Measurements from ENCODE around the gene NPTN. TPM values are rescaled to one million over a fixed set of nuclear protein-coding genes. Genes with fewer than 3 reads are reported as not detected.
"Not testable (repeated sequence)": the region's sequence is repeated elsewhere in the genome, so short reads cannot be mapped to it uniquely, and the experiment has no call there.

NPTN gene
- total RNA-seq, 2 experiments from 2014 or later: 46.7 to 49.8 TPM

DNA sequence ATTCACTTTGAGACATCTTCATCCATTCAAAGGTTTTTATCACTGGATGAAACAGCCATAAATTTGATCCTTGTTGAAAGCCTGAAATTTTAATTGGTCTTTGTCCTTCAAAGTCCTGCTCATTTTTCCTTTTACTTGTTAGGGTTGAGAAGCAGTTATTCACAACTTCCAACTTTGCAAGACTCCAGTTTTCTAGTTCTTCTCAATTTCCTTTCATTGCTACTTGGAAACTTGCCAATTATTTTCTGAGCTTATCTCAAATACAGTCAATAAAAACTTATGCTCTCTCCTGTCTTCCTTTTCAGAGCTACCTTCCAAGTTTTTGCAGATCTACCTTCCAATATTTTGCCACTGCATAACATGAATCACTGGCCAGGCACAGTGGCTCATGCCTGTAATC, 27.3 kb upstream of the NPTN start:
- Mint-ChIP-seq H3K4me3 (no peak overlapping the region), H3K4me1 (ENCODE audit: low read depth) (peaks cover 3% of the 10 kb centered on the region), H3K36me3 (no peaks in the 10 kb centered on the region), H3K27ac (no peak overlapping the region), H3K27me3 (peaks cover 18% of the 10 kb centered on the region), H3K9me3 (peaks cover 3% of the 10 kb centered on the region)
- DNase-seq: no peak
- ChIA-PET POLR2A (no interaction called here), CTCF (interaction anchor here (1.6 to 4.1 kb wide), 3 partner anchors 17 to 40 kb away, joined by 3 to 18 read pairs (median 5); no protein-coding TSS in a partner anchor)
- intact Hi-C loops (cut with micrococcal nuclease): no loop called here

DNA sequence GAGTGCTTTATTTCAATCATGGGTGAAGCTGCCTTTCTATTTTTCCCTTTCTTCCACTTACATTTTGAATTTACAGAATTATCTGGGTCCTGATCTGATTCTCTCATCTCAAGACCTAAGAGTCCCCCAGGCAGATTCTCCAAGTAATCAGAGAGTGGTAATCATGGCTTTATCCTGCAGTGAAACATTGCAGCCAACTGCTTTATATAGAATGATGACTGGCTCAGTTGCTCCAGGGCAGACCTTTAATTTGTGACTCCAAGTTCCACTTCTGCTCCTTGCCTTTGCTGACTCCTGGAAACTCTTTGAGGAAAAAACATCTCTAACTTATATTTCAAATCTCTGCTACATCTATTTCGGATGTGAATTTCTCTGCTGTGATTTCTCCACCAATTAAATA, 25.5 kb upstream of the NPTN start:
- intact Hi-C loops (cut with micrococcal nuclease): no loop called here
- no peak overlapping the region for H3K4me3 Mint-ChIP-seq
- ChIA-PET CTCF (interaction anchor here (4.1 kb wide), 1 partner anchor 22 kb away, joined by 18 read pairs; no protein-coding TSS in a partner anchor), POLR2A (no interaction called here)
- no peak for DNase-seq
- no peak overlapping the region for H3K27ac Mint-ChIP-seq
- H3K27me3 Mint-ChIP-seq: peaks cover 19% of the 10 kb centered on the region
- no peaks in the 10 kb centered on the region for H3K36me3 Mint-ChIP-seq
- H3K4me1 Mint-ChIP-seq (ENCODE audit: low read depth): peaks cover 3% of the 10 kb centered on the region
- H3K9me3 Mint-ChIP-seq: peaks cover 3% of the 10 kb centered on the region

DNA sequence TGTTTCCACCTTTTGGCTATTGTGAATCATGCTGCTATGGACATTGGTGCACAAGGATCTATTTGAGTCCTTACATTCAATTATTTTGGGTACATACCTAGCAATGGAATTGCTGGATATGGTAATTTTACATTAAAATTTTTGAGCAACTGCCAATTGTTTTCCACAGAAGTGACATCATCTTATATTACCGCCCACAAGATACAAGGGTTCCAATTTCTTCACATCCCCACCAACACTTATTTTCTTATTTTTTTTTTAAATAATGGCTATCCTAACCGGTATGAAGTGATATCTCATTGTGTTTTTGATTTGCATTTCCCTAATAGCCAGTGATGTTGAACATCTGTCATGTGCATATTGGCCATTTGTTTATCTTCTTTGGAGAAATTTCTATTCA, 22.5 kb upstream of the NPTN start:
- H3K9me3 Mint-ChIP-seq: no peaks in the 10 kb centered on the region
- no peak overlapping the region for H3K27ac Mint-ChIP-seq
- H3K36me3 Mint-ChIP-seq: no peaks in the 10 kb centered on the region
- H3K27me3 Mint-ChIP-seq: peaks cover 22% of the 10 kb centered on the region
- DNase-seq: no peak
- peaks cover 11% of the 10 kb centered on the region for H3K4me1 Mint-ChIP-seq (ENCODE audit: low read depth)
- ChIA-PET POLR2A (no interaction called here), CTCF (interaction anchor here (1.4 kb wide), 1 partner anchor 19 kb away, joined by 6 read pairs; no protein-coding TSS in a partner anchor)
- intact Hi-C loops (cut with micrococcal nuclease): no loop called here
- no peak overlapping the region for H3K4me3 Mint-ChIP-seq

DNA sequence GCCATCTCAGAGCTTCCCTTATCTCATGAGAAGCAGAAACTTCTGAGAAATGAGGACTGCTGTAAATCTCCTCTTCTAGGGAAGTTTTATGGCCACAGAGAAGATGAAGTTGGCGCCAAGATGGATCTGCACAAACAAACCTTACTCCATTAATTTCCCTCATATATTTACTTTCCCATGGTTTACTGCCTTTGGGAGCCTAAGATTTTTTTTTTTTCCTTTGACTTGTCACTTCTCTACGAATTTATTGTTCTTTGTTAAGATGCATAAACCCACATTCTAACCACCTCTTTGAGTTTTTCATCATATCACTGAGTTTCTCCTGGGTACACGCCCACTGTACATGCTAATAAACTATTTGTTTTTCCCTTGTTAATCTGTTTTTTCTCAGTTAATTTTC, 21.5 kb upstream of the NPTN start:
- Mint-ChIP-seq H3K27me3 (peaks cover 18% of the 10 kb centered on the region), H3K4me1 (ENCODE audit: low read depth) (peaks cover 17% of the 10 kb centered on the region)
- CTCF ChIA-PET: interaction anchor here (1.1 to 2.4 kb wide), 2 partner anchors 18 to 22 kb away, joined by 3 to 8 read pairs; no protein-coding TSS in a partner anchor

DNA sequence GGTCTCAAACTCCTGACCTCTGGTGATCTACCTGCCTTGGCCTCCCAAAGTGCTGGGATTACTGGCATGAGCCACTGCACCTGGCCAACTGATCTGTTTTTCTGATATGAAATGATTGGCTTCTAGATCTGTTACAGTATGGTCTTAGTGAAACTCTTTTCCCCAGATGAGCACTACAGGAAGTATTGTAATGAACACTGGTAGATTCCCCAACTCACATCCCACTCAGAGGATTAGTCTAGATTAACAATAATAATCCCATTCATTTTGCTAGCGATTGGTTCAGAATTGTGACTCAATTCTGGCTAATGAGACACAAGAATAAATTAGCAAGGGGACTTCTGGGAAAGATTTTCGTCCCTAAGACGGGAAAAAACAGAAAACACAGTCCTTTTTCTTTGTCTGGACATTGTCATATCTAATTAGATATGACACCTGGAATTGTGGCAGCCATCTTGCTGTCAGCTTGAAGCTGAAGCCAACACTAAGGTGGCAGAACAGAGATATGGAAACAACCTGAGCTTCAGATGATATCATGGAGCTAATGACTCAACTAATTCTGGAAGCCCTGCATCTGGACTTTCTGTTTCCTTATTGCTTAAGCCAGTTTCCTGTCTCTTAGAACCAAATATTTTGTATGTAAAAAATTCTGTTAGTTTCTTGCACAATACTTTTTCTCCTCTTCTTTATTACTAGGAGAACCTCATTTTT, 17.4 kb upstream of the NPTN start:
- intact Hi-C loops (cut with micrococcal nuclease): loop anchor here (2.0 kb wide), 3 partner anchors 14 to 42 kb away; no protein-coding TSS in a partner anchor
- no peak overlapping the region for H3K4me3 Mint-ChIP-seq
- H3K27me3 Mint-ChIP-seq: peaks cover 22% of the 10 kb centered on the region
- peak; percentile 37 for DNase-seq
- no peaks in the 10 kb centered on the region for H3K36me3 Mint-ChIP-seq
- peaks cover 17% of the 10 kb centered on the region for H3K4me1 Mint-ChIP-seq (ENCODE audit: low read depth)
- POLR2A ChIA-PET: no interaction called here
- CTCF ChIA-PET: interaction anchor here (0.6 to 2.9 kb wide), 4 partner anchors 14 to 592 kb away, joined by 3 to 37 read pairs (median 4); no protein-coding TSS in a partner anchor
- peak overlapping the region; percentile 34 for H3K27ac Mint-ChIP-seq
- H3K9me3 Mint-ChIP-seq: no peaks in the 10 kb centered on the region

More for the DNA sequence above, 21.5 kb upstream of the NPTN start:
- POLR2A ChIA-PET: no interaction called here
- Mint-ChIP-seq H3K4me3 (no peak overlapping the region), H3K27ac (no peak overlapping the region), H3K9me3 (no peaks in the 10 kb centered on the region), H3K36me3 (no peaks in the 10 kb centered on the region)
- intact Hi-C loops (cut with micrococcal nuclease): no loop called here
- DNase-seq: no peak

DNA sequence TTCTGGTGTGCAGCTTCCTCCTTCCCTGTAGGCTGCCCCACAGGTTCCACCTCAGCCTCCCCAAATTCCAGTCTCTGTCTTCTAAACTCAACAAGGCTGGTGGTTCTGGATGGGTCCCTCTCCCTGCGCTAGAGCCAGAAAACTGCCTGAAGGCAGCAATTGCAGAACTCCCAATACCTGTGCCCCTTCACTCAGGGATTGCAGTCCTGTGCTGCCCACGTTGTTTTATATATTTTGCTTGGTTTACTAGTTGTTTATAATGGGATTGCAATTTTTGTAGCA, 14.8 kb upstream of the NPTN start:
- no peak for DNase-seq
- intact Hi-C loops (cut with micrococcal nuclease): no loop called here
- Mint-ChIP-seq H3K9me3 (no peaks in the 10 kb centered on the region), H3K27ac (no peak overlapping the region), H3K27me3 (peaks cover 18% of the 10 kb centered on the region), H3K4me1 (ENCODE audit: low read depth) (peaks cover 17% of the 10 kb centered on the region), H3K36me3 (no peaks in the 10 kb centered on the region), H3K4me3 (no peak overlapping the region)
- POLR2A ChIA-PET: no interaction called here
- CTCF ChIA-PET: interaction anchor here (3.3 kb wide), 1 partner anchor 11 kb away, joined by 20 read pairs; no protein-coding TSS in a partner anchor

DNA sequence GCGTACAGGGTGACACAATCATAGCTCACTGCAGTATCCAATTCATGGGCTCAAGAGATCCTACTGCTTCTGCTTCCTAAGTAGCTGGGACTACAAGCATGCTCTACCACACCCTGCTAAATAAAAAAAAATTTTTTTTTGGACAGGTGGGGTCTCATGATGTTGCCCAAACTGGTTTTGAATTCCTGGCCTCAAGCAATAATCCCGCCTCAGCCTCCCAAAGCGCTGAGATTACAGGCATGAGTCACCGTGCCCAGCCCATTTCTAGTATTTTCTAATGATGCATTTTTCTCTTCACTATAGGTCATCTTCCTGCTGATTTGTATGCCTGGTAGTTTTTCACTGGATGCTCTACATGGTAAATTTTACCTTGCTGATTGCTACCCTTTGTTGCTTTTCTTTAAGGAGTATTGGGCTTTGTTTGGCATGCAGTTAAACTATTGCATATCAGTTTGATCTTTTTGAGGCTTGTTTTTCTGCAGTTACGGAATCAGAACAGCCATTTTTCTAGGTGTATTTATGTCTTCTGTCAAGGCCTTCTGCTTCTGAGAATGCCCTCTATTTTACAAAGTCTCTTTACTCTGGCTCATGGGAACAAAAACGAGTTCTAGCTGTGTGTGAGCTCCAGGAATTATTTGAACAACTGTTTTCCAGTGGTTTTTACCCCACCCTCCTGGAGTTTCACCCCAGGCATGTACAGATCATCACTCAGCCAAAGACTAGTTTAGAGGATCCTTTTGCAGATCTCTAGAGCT, 14.2 kb upstream of the NPTN start:
- H3K27ac Mint-ChIP-seq: no peak overlapping the region
- intact Hi-C loops (cut with micrococcal nuclease): no loop called here
- ChIA-PET POLR2A (interaction anchor here (0.6 kb wide), 1 partner anchor 268 kb away, joined by 3 read pairs; no protein-coding TSS in a partner anchor), CTCF (interaction anchor here (0.7 to 3.3 kb wide), 3 partner anchors 11 to 153 kb away, joined by 3 to 20 read pairs (median 3); no protein-coding TSS in a partner anchor)
- no peak for DNase-seq
- no peak overlapping the region for H3K4me3 Mint-ChIP-seq
- H3K27me3 Mint-ChIP-seq: peaks cover 18% of the 10 kb centered on the region
- no peaks in the 10 kb centered on the region for H3K9me3 Mint-ChIP-seq
- no peaks in the 10 kb centered on the region for H3K36me3 Mint-ChIP-seq
- peaks cover 17% of the 10 kb centered on the region for H3K4me1 Mint-ChIP-seq (ENCODE audit: low read depth)

DNA sequence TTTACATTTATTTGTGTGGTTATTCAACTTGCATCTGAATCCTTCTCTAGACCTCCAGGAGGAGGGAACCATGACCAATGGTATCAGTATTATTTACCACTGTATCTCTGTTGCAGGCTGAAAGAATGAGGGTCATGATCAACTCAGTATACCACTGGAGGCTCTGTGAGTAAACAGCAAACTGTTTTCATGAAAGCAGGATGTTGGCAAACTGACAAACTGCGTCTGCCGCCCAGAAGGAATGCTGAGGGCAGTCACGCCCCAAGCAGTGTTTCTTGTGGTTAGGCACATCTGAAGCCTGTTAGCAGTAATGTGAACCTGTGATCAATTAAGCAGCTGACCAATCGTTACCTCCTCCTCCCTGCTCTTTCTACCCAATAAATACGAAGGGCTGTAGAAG, 6.3 kb upstream of the NPTN start:
- DNase-seq; H3K9me3 Mint-ChIP-seq; POLR2A ChIA-PET; H3K27ac Mint-ChIP-seq; H3K36me3 Mint-ChIP-seq; H3K4me1 Mint-ChIP-seq (ENCODE audit: low read depth); H3K4me3 Mint-ChIP-seq: not testable (repeated sequence)
- intact Hi-C loops (cut with micrococcal nuclease): loop anchor here (5.0 to 10.0 kb wide), 4 partner anchors 332 to 585 kb away; partner anchors contain the start of genes NEO1, PML and STOML1
- CTCF ChIA-PET: interaction anchor here (0.6 to 17.3 kb wide), 5 partner anchors 9 to 360 kb away, joined by 3 to 437 read pairs (median 125); partner anchors contain the start of gene CD276
- H3K27me3 Mint-ChIP-seq: peaks cover 27% of the 10 kb centered on the region

DNA sequence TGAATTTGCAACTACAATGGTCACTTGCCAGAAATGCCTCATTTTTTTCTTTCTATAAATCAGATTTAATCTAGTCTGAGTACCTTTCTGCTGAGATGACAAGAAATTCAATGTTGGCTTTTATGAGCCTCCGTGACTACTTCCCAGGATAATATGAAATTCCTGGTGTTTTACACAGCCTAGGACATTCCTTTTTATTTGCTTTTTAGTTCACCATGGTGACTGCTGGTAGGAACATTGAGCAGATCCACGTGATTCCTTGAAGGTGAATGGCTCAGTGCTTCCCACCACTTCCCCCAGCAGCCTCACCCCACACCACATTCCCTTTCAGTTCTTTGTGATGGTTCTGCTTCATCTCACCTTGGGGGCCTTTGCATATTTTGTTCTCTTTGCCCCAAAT, 4.3 kb upstream of the NPTN start:
- H3K4me1 Mint-ChIP-seq (ENCODE audit: low read depth): peaks cover 12% of the 10 kb centered on the region
- CTCF ChIA-PET: interaction anchor here (0.8 to 17.3 kb wide), 23 partner anchors 9 to 1409 kb away, joined by 4 to 437 read pairs (median 9); partner anchors contain the start of gene CD276

DNA sequence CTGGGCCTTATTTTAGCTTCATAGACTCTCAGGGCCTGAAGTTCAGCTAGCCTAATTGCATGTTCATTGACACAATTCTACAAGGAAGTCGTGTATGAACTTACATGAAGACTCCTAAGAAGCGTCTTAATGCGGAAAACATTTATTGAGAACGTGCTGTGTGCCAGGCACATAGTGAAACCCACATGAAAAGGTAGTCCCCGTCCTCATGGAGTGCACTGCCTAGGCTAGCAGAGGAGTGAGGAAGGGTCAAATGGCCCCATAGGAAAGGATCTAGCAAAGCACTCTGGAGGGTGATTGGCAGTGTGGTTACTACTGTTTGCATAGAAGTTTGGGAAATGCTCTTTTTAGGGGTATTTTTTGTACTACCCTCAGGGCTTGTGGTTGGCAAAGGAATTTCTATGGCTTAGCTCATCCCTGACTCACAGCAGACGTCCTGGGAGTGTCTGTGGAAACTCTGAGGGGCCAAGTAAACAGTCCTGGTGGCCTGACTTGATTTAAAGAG, 854 bp upstream of the NPTN start:
- H3K9me3 Mint-ChIP-seq: no peaks in the 10 kb centered on the region
- H3K4me1 Mint-ChIP-seq (ENCODE audit: low read depth): peaks cover 44% of the 10 kb centered on the region
- peak overlapping the region; percentile 26 for H3K27ac Mint-ChIP-seq
- peak overlapping the region; percentile 83 for H3K4me3 Mint-ChIP-seq
- POLR2A ChIA-PET: interaction anchor here (1.0 kb wide), 1 partner anchor 64 kb away, joined by 4 read pairs; no protein-coding TSS in a partner anchor
- CTCF ChIA-PET: interaction anchor here (0.8 to 17.3 kb wide), 7 partner anchors 15 to 147 kb away, joined by 3 to 437 read pairs (median 104); partner anchors contain the start of gene CD276
- intact Hi-C loops (cut with micrococcal nuclease): loop anchor here (1.0 to 10.0 kb wide), 5 partner anchors 43 to 849 kb away; partner anchors contain the start of genes NEO1, PML and STOML1
- DNase-seq: no peak
- H3K27me3 Mint-ChIP-seq: peaks cover 11% of the 10 kb centered on the region
- no peaks in the 10 kb centered on the region for H3K36me3 Mint-ChIP-seq

More for the DNA sequence above, 4.3 kb upstream of the NPTN start:
- no peak overlapping the region for H3K27ac Mint-ChIP-seq
- intact Hi-C loops (cut with micrococcal nuclease): loop anchor here (2.0 to 10.0 kb wide), 5 partner anchors 13 to 583 kb away; partner anchors contain the start of genes NEO1, PML and STOML1
- H3K36me3 Mint-ChIP-seq: no peaks in the 10 kb centered on the region
- no peak overlapping the region for H3K4me3 Mint-ChIP-seq
- peaks cover 27% of the 10 kb centered on the region for H3K27me3 Mint-ChIP-seq
- DNase-seq: no peak
- peaks cover 7% of the 10 kb centered on the region for H3K9me3 Mint-ChIP-seq
- POLR2A ChIA-PET: no interaction called here

DNA sequence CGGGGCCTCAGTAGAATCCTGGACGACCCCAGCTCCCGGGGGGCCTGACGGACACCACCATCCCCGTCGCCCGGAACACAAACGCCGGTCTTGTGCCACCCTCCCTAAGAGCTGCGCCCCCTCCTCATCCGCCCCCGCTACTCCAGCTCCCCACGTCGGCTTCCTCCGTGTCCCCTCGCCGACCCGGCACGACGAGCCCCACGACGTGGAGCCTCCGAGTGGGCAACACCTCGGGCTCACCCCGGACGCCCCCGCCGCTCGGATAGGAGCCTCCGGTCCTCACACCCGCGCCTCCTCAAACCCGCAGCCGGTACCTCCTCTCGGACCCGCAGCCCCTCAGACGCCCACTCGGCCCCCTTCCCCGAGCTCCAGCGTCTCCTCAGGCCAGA, 525 bp downstream of the NPTN start:
- ChIA-PET POLR2A (interaction anchor here (0.6 kb wide), 1 partner anchor 1212 kb away, joined by 3 read pairs; no protein-coding TSS in a partner anchor), CTCF (interaction anchor here (0.8 to 17.3 kb wide), 4 partner anchors 8 to 71 kb away, joined by 3 to 437 read pairs (median 64); no protein-coding TSS in a partner anchor)
- Mint-ChIP-seq H3K9me3 (no peaks in the 10 kb centered on the region), H3K27me3 (peaks cover 7% of the 10 kb centered on the region), H3K4me1 (ENCODE audit: low read depth) (peaks cover 50% of the 10 kb centered on the region), H3K27ac (peak overlapping the region; percentile 52), H3K36me3 (no peaks in the 10 kb centered on the region), H3K4me3 (peak overlapping the region; percentile 83)
- DNase-seq: no peak
- intact Hi-C loops (cut with micrococcal nuclease): loop anchor here (2.0 to 10.0 kb wide), 4 partner anchors 348 to 848 kb away; partner anchors contain the start of genes NEO1, PML and STOML1

Data from activated CD4-positive, alpha-beta memory T cell treated with anti-CD3 and anti-CD28 coated beads for 36 hours (primary cell).